Eye (tissue), 1 donor: ENCODE results near the gene PSTPIP2.
"Not testable (repeated sequence)": the region's sequence is repeated elsewhere in the genome, so short reads cannot be mapped to it uniquely, and the experiment has no call there.

Source experiments
- DNase-seq: peaks from one replicate; pipeline ENCODE4 v3.0.0-alpha.2; 2015

PSTPIP2 gene

GRCh38 chr18:46069524-46069923 lies 2.5 kb downstream of the PSTPIP2 start:
- DNase-seq = no peak

- DNase-seq = no peak
Measured at GRCh38 chr18:46068763-46069162, 3.3 kb downstream of the PSTPIP2 start.

- DNase-seq = no peak
Measured at GRCh38 chr18:46067438-46068007, 4.5 kb downstream of the PSTPIP2 start.

- no peak for DNase-seq
Measured at GRCh38 chr18:46062781-46063180, 9.3 kb downstream of the PSTPIP2 start.

- DNase-seq = no peak
Measured at GRCh38 chr18:46061796-46062195, 10.3 kb downstream of the PSTPIP2 start.

- DNase-seq = no peak
Measured at GRCh38 chr18:46061387-46061786, 10.7 kb downstream of the PSTPIP2 start.

GRCh38 chr18:46060359-46060841 lies 11.7 kb downstream of the PSTPIP2 start:
- DNase-seq = no peak

- no peak for DNase-seq
Measured at GRCh38 chr18:46055838-46056230, 16.2 kb downstream of the PSTPIP2 start.

- DNase-seq = no peak
Measured at GRCh38 chr18:46054956-46055837, 16.9 kb downstream of the PSTPIP2 start.

GRCh38 chr18:46053368-46054095 lies 18.5 kb downstream of the PSTPIP2 start:
- DNase-seq = no peak

GRCh38 chr18:46051731-46052461 lies 20.2 kb downstream of the PSTPIP2 start:
- DNase-seq = no peak

GRCh38 chr18:46050268-46050667 lies 21.8 kb downstream of the PSTPIP2 start:
- no peak for DNase-seq

GRCh38 chr18:46048641-46049040 lies 23.4 kb downstream of the PSTPIP2 start:
- DNase-seq = no peak

- not testable (repeated sequence) for DNase-seq
Measured at GRCh38 chr18:46047369-46047768, 24.7 kb downstream of the PSTPIP2 start.

GRCh38 chr18:46046688-46047087 lies 25.4 kb downstream of the PSTPIP2 start:
- DNase-seq = no peak

GRCh38 chr18:46046126-46046525 lies 25.9 kb downstream of the PSTPIP2 start:
- DNase-seq = no peak

- peak; percentile 88 for DNase-seq
Measured at GRCh38 chr18:46042571-46043123, 29.4 kb downstream of the PSTPIP2 start.

- no peak for DNase-seq
Measured at GRCh38 chr18:46040747-46041104, 31.3 kb downstream of the PSTPIP2 start.

GRCh38 chr18:46040033-46040746 lies 31.9 kb downstream of the PSTPIP2 start:
- DNase-seq = no peak

GRCh38 chr18:46037512-46038305 lies 34.4 kb downstream of the PSTPIP2 start:
- no peak for DNase-seq
